Uterus (tissue), 4 donors: ENCODE results near the gene DENND5B. TPM values are rescaled to one million over a fixed set of nuclear protein-coding genes. Genes with fewer than 3 reads are reported as not detected.
A peak's percentile ranks its signal among the peaks of the same experiment; 100 is the strongest.

Experiments
- DNase-seq, 2 donors: peaks; one replicate each; pipeline ENCODE4 v3.0.0-alpha.2; 2019 to 2020
- H3K27ac ChIP-seq, 2 donors: fragments of 200-600 bp; sonication (generic); 1 replicate in 1 of 2; 2 replicates in 1 of 2; pipeline ENCODE4 v1.5.1; 2016 to 2018
- H3K27me3 ChIP-seq, 2 donors: fragments of 200-600 bp; sonication (generic); one replicate each; pipeline ENCODE4 v1.5.1; 2018 to 2019; ENCODE audit warnings: control low read depth in 1 of 2
- H3K36me3 ChIP-seq, 2 donors: fragments of 200-600 bp; sonication (generic); one replicate each; pipeline ENCODE4 v1.5.1; 2019; ENCODE audit warnings: control low read depth in 1 of 2
- H3K4me1 ChIP-seq, 2 donors: fragments of 200-600 bp; sonication (generic); one replicate each; pipeline ENCODE4 v1.5.1; 2018 to 2019; ENCODE audit warnings: control low read depth in 1 of 2
- H3K4me3 ChIP-seq, 2 donors: fragments of 200-600 bp; sonication (generic); 1 replicate in 1 of 2; 2 replicates in 1 of 2; pipeline ENCODE4 v1.5.1; 2018 to 2019; ENCODE audit warnings: mild to moderate bottlenecking in 1 of 2
- H3K9me3 ChIP-seq, 2 donors: fragments of 200-600 bp; sonication (generic); one replicate each; pipeline ENCODE4 v1.5.1; 2019; ENCODE audit warnings: control low read depth in 1 of 2
- CTCF ChIP-seq, 4 experiments: fragments of 200-600 bp in 2 of 4; fragments of 450-650 bp in 2 of 4; sonication (generic) in 2 of 4; IDR thresholded peaks; one replicate each; pipeline ENCODE4 v1.5.1; 2016 to 2019; ENCODE audit warnings: antibody characterized with exemption in 4 of 4, mild to moderate bottlenecking in 2 of 4, moderate library complexity in 1 of 4
- POLR2A ChIP-seq, 2 donors: fragments of 450-650 bp; IDR thresholded peaks; one replicate each; pipeline ENCODE4 v1.6.1; 2016; ENCODE audit warnings: antibody characterized with exemption in 2 of 2, mild to moderate bottlenecking in 1 of 2, moderate library complexity in 1 of 2
- intact Hi-C: fragments of 100-400 bp; cut with DNase I; formaldehyde crosslinking; loops from one replicate; pipeline ENCODE4 v1.15.1; 2023; ENCODE audit warnings: low total_unique reads
- total RNA-seq, 4 donors: library from RNA; depleted of rRNA in 3 of 4; stranded (reverse); fragments of >200 nt in 3 of 4; gene quantifications; one replicate each; pipeline versions ENCODE4 v1.1.0 to v1.2.4, GENCODE V29; 2014 to 2023
- donor health status: DM: yes; HTN: yes; CAD: no.

Gene DENND5B
- total RNA-seq, 4 donors from 2014 or later, result 14.4 to 37.0 (median 26.5) TPM

GRCh38 chr12:31514912-31515311 lies 76.0 kb downstream of the DENND5B start:
- H3K27ac ChIP-seq, result no peak overlapping the region
- H3K4me1 ChIP-seq, result peaks cover 0 to 4% of the 10 kb centered on the region in 2 donors
- no peak overlapping the region for H3K4me3 ChIP-seq
- no peak for TF ChIP-seq POLR2A (IDR thresholded peaks at IDR 0.05)
- TF ChIP-seq CTCF (IDR thresholded peaks at IDR 0.05), result no peak
- no peaks in the 10 kb centered on the region for H3K27me3 ChIP-seq
- H3K9me3 ChIP-seq, result no peaks in the 10 kb centered on the region
- DNase-seq, result no peak
- no peaks in the 10 kb centered on the region for H3K36me3 ChIP-seq
- intact Hi-C loops, result no loop called here

GRCh38 chr12:31510034-31510433 lies 80.9 kb downstream of the DENND5B start:
- Histone ChIP-seq H3K9me3 (no peaks in the 10 kb centered on the region), H3K4me3 (no peak overlapping the region), H3K27me3 (no peaks in the 10 kb centered on the region), H3K27ac (no peak overlapping the region), H3K36me3 (no peaks in the 10 kb centered on the region), H3K4me1 (no peaks in the 10 kb centered on the region)
- intact Hi-C loops, result no loop called here
- no peak for TF ChIP-seq CTCF (IDR thresholded peaks at IDR 0.05)
- no peak for TF ChIP-seq POLR2A (IDR thresholded peaks at IDR 0.05)
- no peak for DNase-seq

GRCh38 chr12:31508436-31509150 lies 82.3 kb downstream of the DENND5B start:
- no peaks in the 10 kb centered on the region for H3K27me3 ChIP-seq
- H3K4me1 ChIP-seq, result no peaks in the 10 kb centered on the region
- TF ChIP-seq POLR2A (IDR thresholded peaks at IDR 0.05), result no peak
- no peak for TF ChIP-seq CTCF (IDR thresholded peaks at IDR 0.05)
- H3K9me3 ChIP-seq, result no peaks in the 10 kb centered on the region
- DNase-seq, result no peak
- H3K36me3 ChIP-seq, result no peaks in the 10 kb centered on the region
- intact Hi-C loops, result no loop called here
- no peak overlapping the region for H3K4me3 ChIP-seq
- H3K27ac ChIP-seq, result peak overlapping the region in 1 of 2 donors; percentile 12

- DNase-seq, result no peak
- TF ChIP-seq CTCF (IDR thresholded peaks at IDR 0.05) (no peak), POLR2A (IDR thresholded peaks at IDR 0.05) (no peak)
- intact Hi-C loops, result no loop called here
- Histone ChIP-seq H3K9me3 (no peaks in the 10 kb centered on the region), H3K27ac (no peak overlapping the region), H3K4me3 (no peak overlapping the region), H3K4me1 (no peaks in the 10 kb centered on the region), H3K27me3 (no peaks in the 10 kb centered on the region), H3K36me3 (no peaks in the 10 kb centered on the region)
Measured at GRCh38 chr12:31507966-31508365, 83.0 kb downstream of the DENND5B start.

- no peak overlapping the region for H3K4me3 ChIP-seq
- DNase-seq, result no peak
- H3K4me1 ChIP-seq, result no peaks in the 10 kb centered on the region
- intact Hi-C loops, result no loop called here
- no peaks in the 10 kb centered on the region for H3K27me3 ChIP-seq
- no peaks in the 10 kb centered on the region for H3K9me3 ChIP-seq
- no peaks in the 10 kb centered on the region for H3K36me3 ChIP-seq
- TF ChIP-seq POLR2A (IDR thresholded peaks at IDR 0.05) (no peak), CTCF (IDR thresholded peaks at IDR 0.05) (no peak)
- no peak overlapping the region for H3K27ac ChIP-seq
Measured at GRCh38 chr12:31506515-31507306, 84.2 kb downstream of the DENND5B start.
